PC-3 (cell line): ENCODE measurements around the gene CEPT1.

Experiments used
- EZH2 ChIP-seq: fragments of 300-600 bp; sonication (generic); IDR thresholded peaks from one replicate; pipeline ENCODE4 v1.6.1; 2017; ENCODE audit warnings: antibody characterized with exemption, mild to moderate bottlenecking, low read length; ENCODE audit not compliant: unreplicated experiment
- EZH2phosphoT487 ChIP-seq: fragments of 300-600 bp; sonication (generic); IDR thresholded peaks from 2 replicates; pipeline ENCODE4 v1.6.1; 2018; ENCODE audit warnings: mild to moderate bottlenecking, antibody characterized with exemption, low read length, borderline replicate concordance
- TF ChIP-seq, protein P1 (sequence below): fragments of 300-600 bp; sonication (generic); conservative IDR thresholded peaks from 2 replicates; pipeline ENCODE4 v1.5.1; 2017; ENCODE audit warnings: antibody characterized with exemption, low read depth, mild to moderate bottlenecking, low read length

DNA sequence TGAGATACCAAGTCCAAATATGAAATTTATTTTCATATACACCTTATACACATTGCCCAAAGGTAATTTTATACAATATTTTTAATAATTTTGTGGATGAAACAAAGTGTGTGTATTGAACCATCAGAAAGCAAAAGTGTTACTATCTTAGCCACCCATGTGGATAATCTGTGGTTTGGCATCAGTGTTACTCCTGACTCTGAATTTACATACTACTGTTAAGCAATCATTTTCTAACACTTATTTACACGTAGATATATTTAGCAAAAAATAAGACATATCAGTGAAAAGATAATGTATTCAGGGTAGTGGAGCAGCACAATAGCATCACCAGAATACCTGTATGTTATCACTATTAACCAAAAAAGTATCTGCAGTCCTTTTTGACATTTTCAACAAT, 36.7 kb downstream of the CEPT1 start:
- TF ChIP-seq, protein P1, sequence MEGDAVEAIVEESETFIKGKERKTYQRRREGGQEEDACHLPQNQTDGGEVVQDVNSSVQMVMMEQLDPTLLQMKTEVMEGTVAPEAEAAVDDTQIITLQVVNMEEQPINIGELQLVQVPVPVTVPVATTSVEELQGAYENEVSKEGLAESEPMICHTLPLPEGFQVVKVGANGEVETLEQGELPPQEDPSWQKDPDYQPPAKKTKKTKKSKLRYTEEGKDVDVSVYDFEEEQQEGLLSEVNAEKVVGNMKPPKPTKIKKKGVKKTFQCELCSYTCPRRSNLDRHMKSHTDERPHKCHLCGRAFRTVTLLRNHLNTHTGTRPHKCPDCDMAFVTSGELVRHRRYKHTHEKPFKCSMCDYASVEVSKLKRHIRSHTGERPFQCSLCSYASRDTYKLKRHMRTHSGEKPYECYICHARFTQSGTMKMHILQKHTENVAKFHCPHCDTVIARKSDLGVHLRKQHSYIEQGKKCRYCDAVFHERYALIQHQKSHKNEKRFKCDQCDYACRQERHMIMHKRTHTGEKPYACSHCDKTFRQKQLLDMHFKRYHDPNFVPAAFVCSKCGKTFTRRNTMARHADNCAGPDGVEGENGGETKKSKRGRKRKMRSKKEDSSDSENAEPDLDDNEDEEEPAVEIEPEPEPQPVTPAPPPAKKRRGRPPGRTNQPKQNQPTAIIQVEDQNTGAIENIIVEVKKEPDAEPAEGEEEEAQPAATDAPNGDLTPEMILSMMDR = no peak
- TF ChIP-seq EZH2 = no peak
- no peak for TF ChIP-seq EZH2phosphoT487
